PFSK-1 (cell line): ENCODE measurements around the gene ZSCAN9.

ENCODE experiments used
- FOXP2 ChIP-seq: optimal IDR thresholded peaks from 2 replicates; pipeline ENCODE3; 2011; ENCODE audit warnings: borderline replicate concordance, control low read depth, inconsistent platforms; ENCODE audit not compliant: insufficient read depth; ENCODE audit errors: extremely low read length, extremely low read depth
- POLR2AphosphoS5 ChIP-seq: IDR thresholded peaks from 2 replicates; pipeline ENCODE4 v1.6.1; 2012; ENCODE audit warnings: low read depth, mild to moderate bottlenecking, control low read depth, low read length, moderate library complexity
- SIN3A ChIP-seq: IDR thresholded peaks from 2 replicates; pipeline ENCODE4 v1.6.1; 2012; ENCODE audit warnings: mild to moderate bottlenecking, low read length, moderate library complexity, borderline replicate concordance; ENCODE audit not compliant: insufficient read depth
- TAF1 ChIP-seq: IDR thresholded peaks from 2 replicates; pipeline ENCODE4 v1.6.1; 2012; ENCODE audit warnings: low read length, control low read depth, borderline replicate concordance; ENCODE audit not compliant: insufficient read depth
- TF ChIP-seq, protein P1 (sequence below), 2 experiments: IDR thresholded peaks; 2 replicates each; pipeline versions ENCODE4 v1.6.1 to v1.8.0; 2011 to 2012; ENCODE audit warnings: low read depth in 2 of 2, low read length in 2 of 2, control low read depth in 1 of 2, inconsistent platforms in 1 of 2, mild to moderate bottlenecking in 1 of 2, moderate library complexity in 1 of 2; ENCODE audit not compliant: insufficient read depth in 1 of 2

The ZSCAN9 gene

DNA sequence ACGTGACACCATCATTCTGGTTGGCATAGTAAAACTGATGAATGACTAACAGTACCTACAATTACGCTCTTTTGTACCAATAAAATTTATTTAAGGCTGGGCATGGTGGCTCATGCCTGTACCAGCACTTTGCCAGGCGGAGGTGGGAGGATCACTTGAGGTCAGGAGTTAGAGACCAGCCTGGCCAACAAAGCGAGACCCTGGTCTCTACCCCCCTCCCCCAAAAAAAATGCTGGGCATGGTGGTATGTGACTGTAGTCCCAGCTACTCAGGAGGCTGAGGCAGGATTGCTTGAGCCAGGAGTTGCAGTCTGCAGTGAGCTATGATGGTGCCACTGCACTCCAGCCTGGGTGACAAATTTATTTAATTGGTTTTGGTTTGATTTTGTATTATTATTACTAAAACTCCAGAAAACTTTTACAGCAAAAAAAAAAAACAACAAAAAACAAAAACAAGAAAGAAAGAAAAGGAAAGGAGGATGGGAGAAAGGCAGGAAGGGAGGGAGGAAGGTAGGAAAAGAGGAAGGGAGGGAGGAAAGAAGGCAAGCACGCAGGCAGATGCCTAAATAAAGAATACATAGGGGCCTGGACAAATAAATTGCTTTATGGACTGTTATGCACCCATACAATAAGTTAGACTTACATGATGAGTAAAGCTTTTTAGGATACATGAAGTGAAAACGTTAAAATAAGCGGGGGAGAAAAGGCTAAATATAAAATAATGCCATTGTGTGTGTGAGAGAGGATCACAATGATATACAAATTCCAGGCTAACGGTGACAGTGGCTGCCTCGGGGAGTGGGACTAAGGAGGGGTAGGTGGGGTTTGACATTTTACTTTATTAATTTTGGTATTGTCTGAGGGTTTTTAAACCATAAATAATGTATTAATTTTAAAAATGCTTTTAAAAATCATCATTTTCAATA lies 682 bp upstream of the ZSCAN9 start:
- TF ChIP-seq POLR2AphosphoS5: no peak
- no peak for TF ChIP-seq SIN3A
- TF ChIP-seq, protein P1, sequence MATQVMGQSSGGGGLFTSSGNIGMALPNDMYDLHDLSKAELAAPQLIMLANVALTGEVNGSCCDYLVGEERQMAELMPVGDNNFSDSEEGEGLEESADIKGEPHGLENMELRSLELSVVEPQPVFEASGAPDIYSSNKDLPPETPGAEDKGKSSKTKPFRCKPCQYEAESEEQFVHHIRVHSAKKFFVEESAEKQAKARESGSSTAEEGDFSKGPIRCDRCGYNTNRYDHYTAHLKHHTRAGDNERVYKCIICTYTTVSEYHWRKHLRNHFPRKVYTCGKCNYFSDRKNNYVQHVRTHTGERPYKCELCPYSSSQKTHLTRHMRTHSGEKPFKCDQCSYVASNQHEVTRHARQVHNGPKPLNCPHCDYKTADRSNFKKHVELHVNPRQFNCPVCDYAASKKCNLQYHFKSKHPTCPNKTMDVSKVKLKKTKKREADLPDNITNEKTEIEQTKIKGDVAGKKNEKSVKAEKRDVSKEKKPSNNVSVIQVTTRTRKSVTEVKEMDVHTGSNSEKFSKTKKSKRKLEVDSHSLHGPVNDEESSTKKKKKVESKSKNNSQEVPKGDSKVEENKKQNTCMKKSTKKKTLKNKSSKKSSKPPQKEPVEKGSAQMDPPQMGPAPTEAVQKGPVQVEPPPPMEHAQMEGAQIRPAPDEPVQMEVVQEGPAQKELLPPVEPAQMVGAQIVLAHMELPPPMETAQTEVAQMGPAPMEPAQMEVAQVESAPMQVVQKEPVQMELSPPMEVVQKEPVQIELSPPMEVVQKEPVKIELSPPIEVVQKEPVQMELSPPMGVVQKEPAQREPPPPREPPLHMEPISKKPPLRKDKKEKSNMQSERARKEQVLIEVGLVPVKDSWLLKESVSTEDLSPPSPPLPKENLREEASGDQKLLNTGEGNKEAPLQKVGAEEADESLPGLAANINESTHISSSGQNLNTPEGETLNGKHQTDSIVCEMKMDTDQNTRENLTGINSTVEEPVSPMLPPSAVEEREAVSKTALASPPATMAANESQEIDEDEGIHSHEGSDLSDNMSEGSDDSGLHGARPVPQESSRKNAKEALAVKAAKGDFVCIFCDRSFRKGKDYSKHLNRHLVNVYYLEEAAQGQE (IDR thresholded peaks at IDR 0.05; ENCODE audit: insufficient read depth in 1 of 2, low read depth in 2 of 2, low read length in 2 of 2): no peak
- TF ChIP-seq FOXP2: no peak
- TF ChIP-seq TAF1: no peak

DNA sequence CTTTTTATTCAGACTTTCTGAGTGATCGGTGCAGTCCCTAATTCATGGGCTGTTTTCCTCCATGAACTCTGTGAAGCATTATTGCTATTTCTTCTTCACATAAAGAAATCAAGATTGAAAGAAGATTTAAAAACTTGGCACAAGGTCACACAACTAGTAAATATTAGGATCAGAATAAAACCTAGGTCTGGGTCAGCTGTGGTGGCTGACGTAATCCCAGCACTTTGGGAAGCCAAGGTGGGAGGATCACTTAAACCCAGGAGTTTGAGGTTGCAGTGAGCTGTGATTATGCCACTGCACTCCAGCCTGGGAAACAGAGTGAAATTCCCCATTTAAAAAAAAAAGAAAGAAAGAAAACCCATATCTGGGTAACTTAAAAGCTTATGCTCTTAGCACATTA lies 1.4 kb downstream of the ZSCAN9 start:
- TF ChIP-seq, protein P1 (IDR thresholded peaks at IDR 0.05; ENCODE audit: insufficient read depth in 1 of 2, low read depth in 2 of 2, low read length in 2 of 2): no peak
- no peak for TF ChIP-seq POLR2AphosphoS5
- TF ChIP-seq TAF1: no peak
- no peak for TF ChIP-seq SIN3A
- no peak for TF ChIP-seq FOXP2

GRCh38 chr6:28232785-28233184 lies 7.7 kb downstream of the ZSCAN9 start:
- TF ChIP-seq POLR2AphosphoS5: no peak
- no peak for TF ChIP-seq TAF1
- TF ChIP-seq SIN3A: no peak
- TF ChIP-seq, protein P1 (IDR thresholded peaks at IDR 0.05; ENCODE audit: insufficient read depth in 1 of 2, low read depth in 2 of 2, low read length in 2 of 2): no peak
- TF ChIP-seq FOXP2: no peak

- TF ChIP-seq POLR2AphosphoS5 (no peak), TAF1 (no peak)
- TF ChIP-seq, protein P1 (IDR thresholded peaks at IDR 0.05; ENCODE audit: insufficient read depth in 1 of 2, low read depth in 2 of 2, low read length in 2 of 2): no peak
Observed at GRCh38 chr6:28235912-28236452, 10.9 kb downstream of the ZSCAN9 start.

GRCh38 chr6:28239636-28240035 lies 14.6 kb downstream of the ZSCAN9 start:
- TF ChIP-seq, protein P1 (IDR thresholded peaks at IDR 0.05; ENCODE audit: insufficient read depth in 1 of 2, low read depth in 2 of 2, low read length in 2 of 2): no peak
- TF ChIP-seq TAF1: no peak
- no peak for TF ChIP-seq POLR2AphosphoS5
- no peak for TF ChIP-seq FOXP2
- TF ChIP-seq SIN3A: no peak
